Measurements from ENCODE around the gene ZNF764. TPM values are rescaled to one million over a fixed set of nuclear protein-coding genes. Genes with fewer than 3 reads are reported as not detected.

Gene ZNF764
- total RNA-seq, 2 donors from 2014 or later: 8.5 to 9.6 TPM

- TF ChIP-seq, protein P1, sequence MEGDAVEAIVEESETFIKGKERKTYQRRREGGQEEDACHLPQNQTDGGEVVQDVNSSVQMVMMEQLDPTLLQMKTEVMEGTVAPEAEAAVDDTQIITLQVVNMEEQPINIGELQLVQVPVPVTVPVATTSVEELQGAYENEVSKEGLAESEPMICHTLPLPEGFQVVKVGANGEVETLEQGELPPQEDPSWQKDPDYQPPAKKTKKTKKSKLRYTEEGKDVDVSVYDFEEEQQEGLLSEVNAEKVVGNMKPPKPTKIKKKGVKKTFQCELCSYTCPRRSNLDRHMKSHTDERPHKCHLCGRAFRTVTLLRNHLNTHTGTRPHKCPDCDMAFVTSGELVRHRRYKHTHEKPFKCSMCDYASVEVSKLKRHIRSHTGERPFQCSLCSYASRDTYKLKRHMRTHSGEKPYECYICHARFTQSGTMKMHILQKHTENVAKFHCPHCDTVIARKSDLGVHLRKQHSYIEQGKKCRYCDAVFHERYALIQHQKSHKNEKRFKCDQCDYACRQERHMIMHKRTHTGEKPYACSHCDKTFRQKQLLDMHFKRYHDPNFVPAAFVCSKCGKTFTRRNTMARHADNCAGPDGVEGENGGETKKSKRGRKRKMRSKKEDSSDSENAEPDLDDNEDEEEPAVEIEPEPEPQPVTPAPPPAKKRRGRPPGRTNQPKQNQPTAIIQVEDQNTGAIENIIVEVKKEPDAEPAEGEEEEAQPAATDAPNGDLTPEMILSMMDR (IDR thresholded peaks at IDR 0.05): peak; percentile 39
- peak overlapping the region; percentile 98 for H3K4me3 ChIP-seq
- H3K27ac ChIP-seq: peak overlapping the region; percentile 93 to 99
- peaks cover 3% of the 10 kb centered on the region for H3K36me3 ChIP-seq
- DNase-seq (ENCODE audit: low spot score): peak; percentile 94
- no peaks in the 10 kb centered on the region for H3K9me3 ChIP-seq
- peaks cover 4 to 18% of the 10 kb centered on the region in 2 donors for H3K4me1 ChIP-seq (ENCODE audit: control insufficient read depth in 1 of 2, low read depth in 2 of 2)
- peak; percentile 87 for ATAC-seq (ENCODE audit: insufficient number of reproducible peaks, low FRiP score, low read depth)
- no peaks in the 10 kb centered on the region for H3K27me3 ChIP-seq (replicated peaks; ENCODE audit: insufficient read depth)
These were observed 31.1 kb downstream of the ZNF764 start for GRCh38 chr16:30526823-30527634.

GRCh38 chr16:30526137-30526822, 31.9 kb downstream of the ZNF764 start, which contains the start of gene ZNF768:
Gene ZNF768, minus strand, starts transcription at chr16:30526566. Its CDS starts 153 bp downstream, at chr16:30526413.
- H3K9me3 ChIP-seq: no peaks in the 10 kb centered on the region
- peak within 1 kb of the TSS; percentile 98 for H3K4me3 ChIP-seq
- peak within 1 kb of the TSS; percentile 93 to 99 for H3K27ac ChIP-seq
- peak; percentile 42 for ATAC-seq (ENCODE audit: insufficient number of reproducible peaks, low FRiP score, low read depth)
- TF ChIP-seq, protein P1 (IDR thresholded peaks at IDR 0.05): no peak
- peaks cover 3% of the 10 kb centered on the region for H3K36me3 ChIP-seq
- no peak for DNase-seq (ENCODE audit: low spot score)
- H3K4me1 ChIP-seq (ENCODE audit: control insufficient read depth in 1 of 2, low read depth in 2 of 2): peaks cover 4 to 18% of the 10 kb centered on the region in 2 donors
- H3K27me3 ChIP-seq (replicated peaks; ENCODE audit: insufficient read depth): no peaks in the 10 kb centered on the region

GRCh38 chr16:30525844-30526136, 32.4 kb downstream of the ZNF764 start:
- DNase-seq (ENCODE audit: low spot score) (no peak), ATAC-seq (ENCODE audit: insufficient number of reproducible peaks, low FRiP score, low read depth) (no peak)
- Histone ChIP-seq H3K36me3 (peaks cover 3% of the 10 kb centered on the region), H3K4me1 (ENCODE audit: control insufficient read depth in 1 of 2, low read depth in 2 of 2) (peaks cover 4 to 18% of the 10 kb centered on the region in 2 donors), H3K4me3 (peak overlapping the region; percentile 98), H3K27me3 (replicated peaks; ENCODE audit: insufficient read depth) (no peaks in the 10 kb centered on the region), H3K9me3 (no peaks in the 10 kb centered on the region), H3K27ac (peak overlapping the region; percentile 93 to 99)
- TF ChIP-seq, protein P1 (IDR thresholded peaks at IDR 0.05): no peak

GRCh38 chr16:30524575-30525568, 33.3 kb downstream of the ZNF764 start:
- TF ChIP-seq, protein P1 (IDR thresholded peaks at IDR 0.05): no peak
- no peak for ATAC-seq (ENCODE audit: insufficient number of reproducible peaks, low FRiP score, low read depth)
- H3K27ac ChIP-seq: no peak overlapping the region

More at GRCh38 chr16:30524575-30525568, 33.3 kb downstream of the ZNF764 start:
- no peak for DNase-seq (ENCODE audit: low spot score)
- Histone ChIP-seq H3K4me3 (no peak overlapping the region), H3K4me1 (ENCODE audit: control insufficient read depth in 1 of 2, low read depth in 2 of 2) (peaks cover 4 to 18% of the 10 kb centered on the region in 2 donors), H3K27me3 (replicated peaks; ENCODE audit: insufficient read depth) (no peaks in the 10 kb centered on the region), H3K9me3 (no peaks in the 10 kb centered on the region), H3K36me3 (no peaks in the 10 kb centered on the region)

All from thoracic aorta (tissue), 2 donors.